ENCODE data around the gene HSF2BP. TPM values are rescaled to one million over a fixed set of nuclear protein-coding genes. Genes with fewer than 3 reads are reported as not detected.
A peak's percentile ranks its signal among the peaks of the same experiment; 100 is the strongest.

HSF2BP gene
- total and polyA plus RNA-seq, 7 donors = 0.16 to 0.83 (median 0.46) TPM

- no peaks in the 10 kb centered on the region for H3K27me3 ChIP-seq
- no peak overlapping the region for H3K4me3 ChIP-seq
- no peaks in the 10 kb centered on the region for H3K36me3 ChIP-seq
- 84 to 85% methylated on average over 3 of the region's 3 CpGs for WGBS, 2 donors
- peaks cover 0 to 15% (median 14%) of the 10 kb centered on the region in 4 donors for H3K4me1 ChIP-seq
- H3K27ac ChIP-seq = peak overlapping the region in 2 of 4 donors; percentile 27 to 54
- intact Hi-C loops (cut with DNase I) = no loop called here
- DNase-seq = no peak
- TF ChIP-seq POLR2AphosphoS5 (IDR thresholded peaks at IDR 0.05) = no peak
- no peak for TF ChIP-seq EP300 (IDR thresholded peaks at IDR 0.05)
- TF ChIP-seq POLR2A (IDR thresholded peaks at IDR 0.05) = no peak
- TF ChIP-seq CTCF (IDR thresholded peaks at IDR 0.05) = no peak
- H3K9me3 ChIP-seq = no peaks in the 10 kb centered on the region
These were observed 77.8 kb downstream of the HSF2BP start for GRCh38 chr21:43581453-43581852.

- no peaks in the 10 kb centered on the region for H3K9me3 ChIP-seq
- no peak overlapping the region for H3K4me3 ChIP-seq
- H3K27ac ChIP-seq = no peak overlapping the region
- no peaks in the 10 kb centered on the region for H3K27me3 ChIP-seq
- no peak for DNase-seq
- H3K36me3 ChIP-seq = no peaks in the 10 kb centered on the region
- peaks cover 0 to 23% (median 20%) of the 10 kb centered on the region in 4 donors for H3K4me1 ChIP-seq
- intact Hi-C loops (cut with DNase I) = no loop called here
- WGBS, 2 donors = 75 to 77% methylated on average over 6 of the region's 6 CpGs
- TF ChIP-seq POLR2A (IDR thresholded peaks at IDR 0.05) (no peak), POLR2AphosphoS5 (IDR thresholded peaks at IDR 0.05) (no peak), EP300 (IDR thresholded peaks at IDR 0.05) (no peak), CTCF (IDR thresholded peaks at IDR 0.05) (no peak)
These were observed 80.5 kb downstream of the HSF2BP start for GRCh38 chr21:43578677-43579303.

- intact Hi-C loops (cut with DNase I) = no loop called here
- peaks cover 0 to 30% (median 21%) of the 10 kb centered on the region in 4 donors for H3K4me1 ChIP-seq
- H3K27me3 ChIP-seq = no peaks in the 10 kb centered on the region
- no peaks in the 10 kb centered on the region for H3K9me3 ChIP-seq
- H3K27ac ChIP-seq = peak overlapping the region; percentile 73 to 92 (median 86)
- DNase-seq = no peak
- H3K36me3 ChIP-seq = no peaks in the 10 kb centered on the region
- no peak overlapping the region for H3K4me3 ChIP-seq
- 74 to 86% methylated on average over 3 of the region's 3 CpGs for WGBS, 2 donors
- peak in 1 of 4 donors; percentile 9 for TF ChIP-seq POLR2AphosphoS5 (IDR thresholded peaks at IDR 0.05)
- TF ChIP-seq EP300 (IDR thresholded peaks at IDR 0.05) = no peak
- no peak for TF ChIP-seq CTCF (IDR thresholded peaks at IDR 0.05)
These were observed 83.8 kb downstream of the HSF2BP start for GRCh38 chr21:43575473-43575844.

- H3K27me3 ChIP-seq = no peaks in the 10 kb centered on the region
- WGBS, 2 donors = 57 to 86% methylated on average over 19 of the region's 19 CpGs
- H3K27ac ChIP-seq = peak overlapping the region; percentile 73 to 92 (median 86)
- peak; percentile 91 for DNase-seq
- no peaks in the 10 kb centered on the region for H3K36me3 ChIP-seq
- H3K4me1 ChIP-seq = peaks cover 0 to 30% (median 21%) of the 10 kb centered on the region in 4 donors
- TF ChIP-seq EP300 (IDR thresholded peaks at IDR 0.05) (peak in 1 of 4 donors; percentile 41), POLR2AphosphoS5 (IDR thresholded peaks at IDR 0.05) (peak in 3 of 4 donors; percentile 24 to 51 (median 38)), POLR2A (IDR thresholded peaks at IDR 0.05) (no peak)
- H3K4me3 ChIP-seq = no peak overlapping the region
- intact Hi-C loops (cut with DNase I) = no loop called here
- H3K9me3 ChIP-seq = no peaks in the 10 kb centered on the region
These were observed 84.4 kb downstream of the HSF2BP start for GRCh38 chr21:43574741-43575472.

- intact Hi-C loops (cut with DNase I) = no loop called here
- no peaks in the 10 kb centered on the region for H3K27me3 ChIP-seq
- 93 to 95% methylated on average over 7 of the region's 7 CpGs for WGBS, 2 donors
- TF ChIP-seq EP300 (IDR thresholded peaks at IDR 0.05) = no peak
- TF ChIP-seq POLR2AphosphoS5 (IDR thresholded peaks at IDR 0.05) = no peak
- H3K4me3 ChIP-seq = no peak overlapping the region
- no peak for DNase-seq
- H3K9me3 ChIP-seq = no peaks in the 10 kb centered on the region
- no peaks in the 10 kb centered on the region for H3K36me3 ChIP-seq
- H3K4me1 ChIP-seq = peaks cover 0 to 30% (median 21%) of the 10 kb centered on the region in 4 donors
- peak overlapping the region; percentile 73 to 92 (median 86) for H3K27ac ChIP-seq
These were observed 85.4 kb downstream of the HSF2BP start for GRCh38 chr21:43573921-43574320.
